ENCODE measurements around the gene ARHGAP15. TPM values are rescaled to one million over a fixed set of nuclear protein-coding genes. Genes with fewer than 3 reads are reported as not detected.

The ARHGAP15 gene
- total and polyA plus RNA-seq, 2 experiments from 2014 or later = 0.26 TPM; not detected in 1

DNA sequence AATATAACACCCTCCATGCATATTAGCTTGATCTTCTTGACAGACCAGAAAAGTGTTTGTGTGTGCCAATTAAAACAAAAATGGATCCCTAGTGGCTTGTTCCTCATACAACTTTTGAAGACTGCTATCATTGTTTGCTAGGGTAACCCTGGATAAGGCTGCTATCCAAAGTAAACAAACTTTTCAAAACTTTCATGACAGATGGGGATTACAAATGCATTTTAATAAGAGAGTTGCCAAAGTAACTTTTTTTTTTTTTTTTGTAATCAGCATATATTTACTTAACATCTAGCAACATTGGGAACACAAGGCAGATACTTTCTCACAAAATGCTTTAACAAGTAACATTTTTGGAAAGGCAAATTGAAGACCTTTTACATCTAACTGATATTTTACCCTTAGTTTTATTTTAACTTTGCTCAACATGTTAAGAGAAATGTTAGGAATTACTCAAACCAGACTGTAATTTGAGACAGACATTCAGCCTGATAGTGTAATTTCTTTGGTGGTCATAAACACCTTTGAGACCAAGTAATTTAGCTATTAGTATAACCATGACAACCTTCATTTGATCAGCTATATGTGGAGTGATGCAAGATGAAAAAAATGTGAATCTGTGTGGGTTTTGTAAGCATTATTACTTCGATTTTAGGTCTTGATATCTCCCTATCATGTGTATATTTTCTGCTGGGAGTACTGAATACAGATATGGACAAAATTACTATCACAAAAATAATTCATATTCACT, 300.9 kb downstream of the ARHGAP15 start (continued):
- TF ChIP-seq, protein P1, sequence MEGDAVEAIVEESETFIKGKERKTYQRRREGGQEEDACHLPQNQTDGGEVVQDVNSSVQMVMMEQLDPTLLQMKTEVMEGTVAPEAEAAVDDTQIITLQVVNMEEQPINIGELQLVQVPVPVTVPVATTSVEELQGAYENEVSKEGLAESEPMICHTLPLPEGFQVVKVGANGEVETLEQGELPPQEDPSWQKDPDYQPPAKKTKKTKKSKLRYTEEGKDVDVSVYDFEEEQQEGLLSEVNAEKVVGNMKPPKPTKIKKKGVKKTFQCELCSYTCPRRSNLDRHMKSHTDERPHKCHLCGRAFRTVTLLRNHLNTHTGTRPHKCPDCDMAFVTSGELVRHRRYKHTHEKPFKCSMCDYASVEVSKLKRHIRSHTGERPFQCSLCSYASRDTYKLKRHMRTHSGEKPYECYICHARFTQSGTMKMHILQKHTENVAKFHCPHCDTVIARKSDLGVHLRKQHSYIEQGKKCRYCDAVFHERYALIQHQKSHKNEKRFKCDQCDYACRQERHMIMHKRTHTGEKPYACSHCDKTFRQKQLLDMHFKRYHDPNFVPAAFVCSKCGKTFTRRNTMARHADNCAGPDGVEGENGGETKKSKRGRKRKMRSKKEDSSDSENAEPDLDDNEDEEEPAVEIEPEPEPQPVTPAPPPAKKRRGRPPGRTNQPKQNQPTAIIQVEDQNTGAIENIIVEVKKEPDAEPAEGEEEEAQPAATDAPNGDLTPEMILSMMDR (conservative IDR thresholded peaks at IDR 0.05; ENCODE audit: low read depth in 2 of 2) = no peak
- TF ChIP-seq ZNF331 (CRISPR knock-in tag; IDR thresholded peaks at IDR 0.05; ENCODE audit: low read depth) (no peak), JUNB (IDR thresholded peaks at IDR 0.05; ENCODE audit: unreplicated experiment) (no peak)
- TF ChIP-seq, protein P2, sequence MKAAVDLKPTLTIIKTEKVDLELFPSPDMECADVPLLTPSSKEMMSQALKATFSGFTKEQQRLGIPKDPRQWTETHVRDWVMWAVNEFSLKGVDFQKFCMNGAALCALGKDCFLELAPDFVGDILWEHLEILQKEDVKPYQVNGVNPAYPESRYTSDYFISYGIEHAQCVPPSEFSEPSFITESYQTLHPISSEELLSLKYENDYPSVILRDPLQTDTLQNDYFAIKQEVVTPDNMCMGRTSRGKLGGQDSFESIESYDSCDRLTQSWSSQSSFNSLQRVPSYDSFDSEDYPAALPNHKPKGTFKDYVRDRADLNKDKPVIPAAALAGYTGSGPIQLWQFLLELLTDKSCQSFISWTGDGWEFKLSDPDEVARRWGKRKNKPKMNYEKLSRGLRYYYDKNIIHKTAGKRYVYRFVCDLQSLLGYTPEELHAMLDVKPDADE (IDR thresholded peaks at IDR 0.05) = no peak

DNA sequence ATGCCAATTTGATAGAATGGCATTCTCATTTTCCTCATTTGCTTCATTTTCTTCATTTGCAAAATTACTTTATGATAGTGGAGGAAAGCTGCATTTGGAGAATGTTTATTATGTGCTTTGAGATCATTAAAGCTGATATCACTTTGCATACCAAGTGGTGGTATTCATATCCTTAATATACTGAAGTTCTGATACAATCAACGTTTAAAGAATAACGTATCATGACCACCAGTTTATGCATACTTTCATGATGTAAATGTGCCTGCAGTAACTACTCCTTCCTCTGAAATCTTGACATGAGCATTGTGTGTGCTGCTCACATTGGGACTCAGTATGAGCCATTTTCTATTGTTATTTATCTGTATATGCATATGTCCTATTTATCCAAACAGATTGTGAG, 302.1 kb downstream of the ARHGAP15 start:
- H3K36me3 ChIP-seq (ENCODE audit: insufficient read depth) = no peaks in the 10 kb centered on the region
- no peaks in the 10 kb centered on the region for H4K20me1 ChIP-seq (replicated peaks; ENCODE audit: insufficient read depth)
- Mint-ChIP-seq H3K27ac (no peak overlapping the region), H3K36me3 (ENCODE audit: low read depth) (no peaks in the 10 kb centered on the region), H3K4me3 (no peak overlapping the region), H3K27me3 (ENCODE audit: insufficient read depth, low read depth, poor library complexity) (no peaks in the 10 kb centered on the region), H3K4me1 (no peaks in the 10 kb centered on the region), H3K9me3 (no peaks in the 10 kb centered on the region)
- H3K4me1 ChIP-seq (ENCODE audit: insufficient read depth) = no peaks in the 10 kb centered on the region
- no peaks in the 10 kb centered on the region for H3F3A ChIP-seq (replicated peaks; ENCODE audit: low read depth)
- no peak overlapping the region for H3K4me2 ChIP-seq
- no peak overlapping the region for H3K27ac ChIP-seq (ENCODE audit: low read depth)
- DNase-seq (ENCODE audit: low spot score) = no peak
- no peaks in the 10 kb centered on the region for H3K9me2 ChIP-seq (ENCODE audit: insufficient read depth)
- H2AFZ ChIP-seq = no peak overlapping the region
- no peak for ATAC-seq
- H3K79me2 ChIP-seq (replicated peaks; ENCODE audit: insufficient read depth) = no peaks in the 10 kb centered on the region
- no peaks in the 10 kb centered on the region for H3K27me3 ChIP-seq (ENCODE audit: insufficient read depth)
- no peak overlapping the region for H3K4me3 ChIP-seq
- TF ChIP-seq NANOG (IDR thresholded peaks at IDR 0.05; ENCODE audit: borderline replicate concordance) (no peak), STAT1 (IDR thresholded peaks at IDR 0.05; ENCODE audit: unreplicated experiment) (no peak), POLR2AphosphoS5 (IDR thresholded peaks at IDR 0.05; ENCODE audit: low read depth) (no peak), ZNF114 (CRISPR knock-in tag; IDR thresholded peaks at IDR 0.05) (no peak), CREB1 (CRISPR knock-in tag; IDR thresholded peaks at IDR 0.05; ENCODE audit: low read depth) (no peak), JUNB (IDR thresholded peaks at IDR 0.05; ENCODE audit: unreplicated experiment) (no peak)
- TF ChIP-seq, protein P3, sequence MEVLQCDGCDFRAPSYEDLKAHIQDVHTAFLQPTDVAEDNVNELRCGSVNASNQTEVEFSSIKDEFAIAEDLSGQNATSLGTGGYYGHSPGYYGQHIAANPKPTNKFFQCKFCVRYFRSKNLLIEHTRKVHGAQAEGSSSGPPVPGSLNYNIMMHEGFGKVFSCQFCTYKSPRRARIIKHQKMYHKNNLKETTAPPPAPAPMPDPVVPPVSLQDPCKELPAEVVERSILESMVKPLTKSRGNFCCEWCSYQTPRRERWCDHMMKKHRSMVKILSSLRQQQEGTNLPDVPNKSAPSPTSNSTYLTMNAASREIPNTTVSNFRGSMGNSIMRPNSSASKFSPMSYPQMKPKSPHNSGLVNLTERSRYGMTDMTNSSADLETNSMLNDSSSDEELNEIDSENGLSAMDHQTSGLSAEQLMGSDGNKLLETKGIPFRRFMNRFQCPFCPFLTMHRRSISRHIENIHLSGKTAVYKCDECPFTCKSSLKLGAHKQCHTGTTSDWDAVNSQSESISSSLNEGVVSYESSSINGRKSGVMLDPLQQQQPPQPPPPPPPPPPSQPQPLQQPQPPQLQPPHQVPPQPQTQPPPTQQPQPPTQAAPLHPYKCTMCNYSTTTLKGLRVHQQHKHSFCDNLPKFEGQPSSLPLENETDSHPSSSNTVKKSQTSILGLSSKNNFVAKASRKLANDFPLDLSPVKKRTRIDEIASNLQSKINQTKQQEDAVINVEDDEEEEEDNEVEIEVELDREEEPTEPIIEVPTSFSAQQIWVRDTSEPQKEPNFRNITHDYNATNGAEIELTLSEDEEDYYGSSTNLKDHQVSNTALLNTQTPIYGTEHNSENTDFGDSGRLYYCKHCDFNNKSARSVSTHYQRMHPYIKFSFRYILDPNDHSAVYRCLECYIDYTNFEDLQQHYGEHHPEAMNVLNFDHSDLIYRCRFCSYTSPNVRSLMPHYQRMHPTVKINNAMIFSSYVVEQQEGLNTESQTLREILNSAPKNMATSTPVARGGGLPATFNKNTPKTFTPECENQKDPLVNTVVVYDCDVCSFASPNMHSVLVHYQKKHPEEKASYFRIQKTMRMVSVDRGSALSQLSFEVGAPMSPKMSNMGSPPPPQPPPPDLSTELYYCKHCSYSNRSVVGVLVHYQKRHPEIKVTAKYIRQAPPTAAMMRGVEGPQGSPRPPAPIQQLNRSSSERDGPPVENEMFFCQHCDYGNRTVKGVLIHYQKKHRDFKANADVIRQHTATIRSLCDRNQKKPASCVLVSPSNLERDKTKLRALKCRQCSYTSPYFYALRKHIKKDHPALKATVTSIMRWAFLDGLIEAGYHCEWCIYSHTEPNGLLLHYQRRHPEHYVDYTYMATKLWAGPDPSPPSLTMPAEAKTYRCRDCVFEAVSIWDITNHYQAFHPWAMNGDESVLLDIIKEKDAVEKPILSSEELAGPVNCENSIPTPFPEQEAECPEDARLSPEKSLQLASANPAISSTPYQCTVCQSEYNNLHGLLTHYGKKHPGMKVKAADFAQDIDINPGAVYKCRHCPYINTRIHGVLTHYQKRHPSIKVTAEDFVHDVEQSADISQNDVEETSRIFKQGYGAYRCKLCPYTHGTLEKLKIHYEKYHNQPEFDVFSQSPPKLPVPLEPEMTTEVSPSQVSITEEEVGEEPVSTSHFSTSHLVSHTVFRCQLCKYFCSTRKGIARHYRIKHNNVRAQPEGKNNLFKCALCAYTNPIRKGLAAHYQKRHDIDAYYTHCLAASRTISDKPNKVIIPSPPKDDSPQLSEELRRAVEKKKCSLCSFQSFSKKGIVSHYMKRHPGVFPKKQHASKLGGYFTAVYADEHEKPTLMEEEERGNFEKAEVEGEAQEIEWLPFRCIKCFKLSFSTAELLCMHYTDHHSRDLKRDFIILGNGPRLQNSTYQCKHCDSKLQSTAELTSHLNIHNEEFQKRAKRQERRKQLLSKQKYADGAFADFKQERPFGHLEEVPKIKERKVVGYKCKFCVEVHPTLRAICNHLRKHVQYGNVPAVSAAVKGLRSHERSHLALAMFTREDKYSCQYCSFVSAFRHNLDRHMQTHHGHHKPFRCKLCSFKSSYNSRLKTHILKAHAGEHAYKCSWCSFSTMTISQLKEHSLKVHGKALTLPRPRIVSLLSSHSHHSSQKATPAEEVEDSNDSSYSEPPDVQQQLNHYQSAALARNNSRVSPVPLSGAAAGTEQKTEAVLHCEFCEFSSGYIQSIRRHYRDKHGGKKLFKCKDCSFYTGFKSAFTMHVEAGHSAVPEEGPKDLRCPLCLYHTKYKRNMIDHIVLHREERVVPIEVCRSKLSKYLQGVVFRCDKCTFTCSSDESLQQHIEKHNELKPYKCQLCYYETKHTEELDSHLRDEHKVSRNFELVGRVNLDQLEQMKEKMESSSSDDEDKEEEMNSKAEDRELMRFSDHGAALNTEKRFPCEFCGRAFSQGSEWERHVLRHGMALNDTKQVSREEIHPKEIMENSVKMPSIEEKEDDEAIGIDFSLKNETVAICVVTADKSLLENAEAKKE (CRISPR knock-in tag; IDR thresholded peaks at IDR 0.05) = no peak
- TF ChIP-seq, protein P4, sequence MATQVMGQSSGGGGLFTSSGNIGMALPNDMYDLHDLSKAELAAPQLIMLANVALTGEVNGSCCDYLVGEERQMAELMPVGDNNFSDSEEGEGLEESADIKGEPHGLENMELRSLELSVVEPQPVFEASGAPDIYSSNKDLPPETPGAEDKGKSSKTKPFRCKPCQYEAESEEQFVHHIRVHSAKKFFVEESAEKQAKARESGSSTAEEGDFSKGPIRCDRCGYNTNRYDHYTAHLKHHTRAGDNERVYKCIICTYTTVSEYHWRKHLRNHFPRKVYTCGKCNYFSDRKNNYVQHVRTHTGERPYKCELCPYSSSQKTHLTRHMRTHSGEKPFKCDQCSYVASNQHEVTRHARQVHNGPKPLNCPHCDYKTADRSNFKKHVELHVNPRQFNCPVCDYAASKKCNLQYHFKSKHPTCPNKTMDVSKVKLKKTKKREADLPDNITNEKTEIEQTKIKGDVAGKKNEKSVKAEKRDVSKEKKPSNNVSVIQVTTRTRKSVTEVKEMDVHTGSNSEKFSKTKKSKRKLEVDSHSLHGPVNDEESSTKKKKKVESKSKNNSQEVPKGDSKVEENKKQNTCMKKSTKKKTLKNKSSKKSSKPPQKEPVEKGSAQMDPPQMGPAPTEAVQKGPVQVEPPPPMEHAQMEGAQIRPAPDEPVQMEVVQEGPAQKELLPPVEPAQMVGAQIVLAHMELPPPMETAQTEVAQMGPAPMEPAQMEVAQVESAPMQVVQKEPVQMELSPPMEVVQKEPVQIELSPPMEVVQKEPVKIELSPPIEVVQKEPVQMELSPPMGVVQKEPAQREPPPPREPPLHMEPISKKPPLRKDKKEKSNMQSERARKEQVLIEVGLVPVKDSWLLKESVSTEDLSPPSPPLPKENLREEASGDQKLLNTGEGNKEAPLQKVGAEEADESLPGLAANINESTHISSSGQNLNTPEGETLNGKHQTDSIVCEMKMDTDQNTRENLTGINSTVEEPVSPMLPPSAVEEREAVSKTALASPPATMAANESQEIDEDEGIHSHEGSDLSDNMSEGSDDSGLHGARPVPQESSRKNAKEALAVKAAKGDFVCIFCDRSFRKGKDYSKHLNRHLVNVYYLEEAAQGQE (IDR thresholded peaks at IDR 0.05; ENCODE audit: unreplicated experiment) = no peak

Data from GM23338 (cell line).